HG03066 (cell line): ENCODE data around the gene VMA21.

Experiments used
- ATAC-seq: cut with Tn5 transposase; IDR thresholded peaks from one replicate; pipeline ENCODE4 v1.9.1; 2021; ENCODE audit warnings: low read depth; ENCODE audit not compliant: unreplicated experiment

VMA21 gene, protein sequence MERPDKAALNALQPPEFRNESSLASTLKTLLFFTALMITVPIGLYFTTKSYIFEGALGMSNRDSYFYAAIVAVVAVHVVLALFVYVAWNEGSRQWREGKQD

DNA sequence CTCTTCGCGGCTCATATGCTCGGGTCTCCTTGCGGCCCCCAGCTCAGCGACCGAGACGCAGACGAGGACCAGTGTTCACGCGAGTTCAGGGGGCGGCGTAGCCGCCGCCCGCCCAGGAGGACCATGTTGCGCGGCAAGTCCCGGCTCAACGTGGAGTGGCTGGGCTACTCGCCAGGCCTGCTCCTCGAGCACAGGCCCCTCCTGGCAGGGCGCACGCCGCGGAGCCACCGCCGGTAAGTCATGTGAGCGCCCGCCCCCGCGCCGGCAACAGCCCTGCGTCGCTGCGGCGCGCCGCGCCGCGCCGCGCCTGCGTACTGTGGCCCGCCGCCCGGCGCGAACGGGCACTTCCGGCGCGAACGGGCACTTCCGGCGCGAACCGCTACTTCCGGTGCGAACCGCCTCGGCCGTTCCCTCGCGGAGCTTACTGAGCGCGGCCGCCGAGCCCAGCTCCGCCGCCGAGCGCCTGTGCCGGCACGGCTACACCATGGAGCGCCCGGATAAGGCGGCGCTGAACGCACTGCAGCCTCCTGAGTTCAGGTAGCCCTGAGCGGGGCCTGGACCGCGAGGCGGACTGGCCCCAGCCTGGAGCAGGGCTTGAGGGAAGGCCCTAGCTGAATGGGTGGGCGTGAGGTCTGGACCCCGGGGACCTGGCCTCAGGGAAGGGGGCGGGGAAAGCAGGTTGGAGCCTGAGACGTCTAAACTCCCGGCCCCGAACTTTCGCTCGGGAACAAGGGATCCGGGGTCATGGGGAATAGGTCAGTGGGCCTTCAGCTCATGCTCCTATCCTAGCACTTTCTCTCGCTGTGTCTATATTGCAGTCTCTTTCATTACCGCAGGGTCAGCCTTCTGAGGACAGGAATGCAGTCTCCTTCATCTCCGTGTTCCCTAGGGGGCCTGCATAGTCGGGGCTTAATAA is at the start of gene VMA21:
Gene VMA21, plus strand, starts transcription at position 382 of the 916 bp plus-strand sequence. Its CDS starts 103 bp downstream, at position 485.
- ATAC-seq: peak; percentile 77

DNA sequence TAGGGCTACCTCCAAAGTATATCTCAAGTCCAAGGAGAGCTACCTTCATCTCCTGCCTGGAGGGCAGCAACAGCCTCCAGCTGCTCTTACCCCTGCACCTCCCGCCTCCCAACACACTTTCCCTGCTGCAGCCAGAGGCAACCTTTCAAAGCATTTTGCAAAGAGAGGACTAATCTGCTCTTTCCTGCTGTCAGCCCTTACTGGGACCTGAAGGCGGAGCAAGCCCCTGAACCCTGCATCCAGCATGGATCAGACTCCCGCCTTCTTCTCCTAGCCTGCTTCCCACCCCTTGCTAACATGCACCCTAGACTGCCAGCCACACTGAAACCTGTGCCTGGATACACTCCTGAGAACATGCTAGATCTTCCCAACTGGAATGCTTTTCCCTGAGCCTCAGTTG is 37.7 kb upstream of the VMA21 start:
- no peak for ATAC-seq

DNA sequence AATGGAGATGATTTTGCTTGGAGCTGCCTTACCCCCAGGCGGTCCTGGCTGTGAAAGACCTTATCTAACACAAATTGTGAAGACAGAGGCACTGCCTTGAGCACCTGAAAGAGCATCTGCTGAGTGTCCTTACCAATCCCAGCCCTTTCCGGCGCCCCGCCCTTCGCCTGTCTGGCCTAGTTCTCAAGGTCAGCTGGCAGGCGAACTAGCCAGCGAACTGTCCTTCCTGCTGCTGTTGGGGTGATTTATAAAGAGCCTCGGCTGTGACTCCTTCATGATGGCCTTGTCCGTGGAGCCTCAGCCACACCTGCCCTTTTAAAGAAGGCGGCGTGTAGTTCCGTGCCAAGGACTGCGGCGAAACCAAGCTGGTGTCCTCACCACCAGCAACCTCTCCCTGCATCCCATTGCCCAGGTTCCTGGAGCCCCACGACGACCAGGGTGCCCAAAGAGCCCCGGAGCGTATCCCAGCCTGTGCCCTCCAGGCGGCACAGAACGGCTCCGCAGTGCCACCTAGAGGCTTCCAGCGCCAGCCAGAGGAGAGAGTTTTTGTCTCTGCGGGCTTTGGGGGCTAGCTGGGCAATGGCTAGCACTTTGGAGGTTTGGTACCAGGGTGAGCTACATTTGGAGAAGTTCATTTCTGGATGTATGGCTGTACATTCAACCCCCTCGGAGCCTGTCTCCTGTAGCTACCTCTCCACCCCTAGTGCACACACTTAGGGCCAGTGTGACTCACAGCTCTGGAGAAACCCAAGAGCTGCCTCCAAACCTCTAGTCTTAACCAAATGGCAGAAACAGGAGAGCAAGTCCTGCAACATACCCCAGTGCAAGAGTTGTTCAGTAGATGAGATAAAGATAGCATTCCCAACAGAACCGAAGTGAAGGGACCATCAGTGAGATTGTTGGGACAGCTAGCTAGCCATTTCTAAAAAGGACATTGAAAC is 36.8 kb upstream of the VMA21 start:
- ATAC-seq: peak; percentile 71

DNA sequence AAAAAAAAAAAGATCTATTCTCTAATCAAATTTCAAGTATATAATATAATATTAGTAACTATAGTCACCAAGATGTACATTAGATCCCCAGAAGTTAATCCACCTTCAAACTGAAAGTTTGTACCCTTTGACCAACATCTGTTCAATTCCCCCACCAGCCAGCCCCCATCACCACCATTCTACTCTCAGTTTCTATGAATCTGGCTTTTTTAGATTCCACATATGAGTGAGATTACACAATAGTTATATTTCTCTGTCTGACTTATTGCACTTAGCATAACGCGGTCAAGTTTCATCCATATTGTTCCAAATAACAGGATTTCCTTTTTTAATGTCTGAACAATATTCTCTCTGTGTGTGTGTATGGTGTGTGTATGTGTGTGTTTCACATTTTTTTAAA is 33.7 kb upstream of the VMA21 start:
- no peak for ATAC-seq

DNA sequence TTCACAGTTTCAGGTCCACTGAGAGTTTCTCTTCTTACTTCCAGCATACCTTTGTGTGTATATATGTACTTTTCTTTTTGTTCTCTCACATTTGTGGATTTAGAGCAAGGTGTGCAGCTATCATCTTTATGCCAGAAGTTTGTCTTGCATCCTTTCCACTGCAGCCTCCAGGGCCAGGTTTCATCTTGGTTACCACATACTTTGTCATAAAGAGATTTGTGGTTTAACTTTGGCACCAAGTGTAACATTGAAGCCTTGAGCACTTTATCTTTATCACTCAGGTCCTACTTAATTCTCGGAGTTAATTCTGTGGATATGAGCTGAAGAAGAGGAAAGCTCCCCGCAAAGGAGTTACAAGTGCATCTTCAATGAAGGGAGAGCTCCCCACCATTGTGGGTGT is 31.4 kb upstream of the VMA21 start:
- ATAC-seq: no peak

DNA sequence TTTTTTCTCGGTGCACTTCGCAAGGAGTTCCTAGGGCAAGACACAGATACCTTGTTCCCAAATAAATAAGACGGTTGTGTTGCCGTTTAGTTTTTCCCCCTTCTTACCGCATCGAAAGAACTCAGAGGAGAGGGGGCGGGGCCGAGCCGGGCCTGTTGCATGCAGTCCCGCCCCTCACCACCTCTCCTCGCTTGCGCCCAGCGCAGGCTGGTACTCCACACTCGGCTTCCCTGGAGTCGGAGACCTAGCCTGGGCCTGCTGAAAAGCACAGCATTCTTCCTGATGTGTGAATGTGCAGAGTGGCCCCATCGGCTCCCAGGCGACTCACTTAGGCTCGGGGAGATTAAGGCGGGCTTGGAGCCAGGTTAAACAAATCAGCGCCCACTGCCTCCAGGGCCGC is 26.1 kb upstream of the VMA21 start:
- no peak for ATAC-seq

DNA sequence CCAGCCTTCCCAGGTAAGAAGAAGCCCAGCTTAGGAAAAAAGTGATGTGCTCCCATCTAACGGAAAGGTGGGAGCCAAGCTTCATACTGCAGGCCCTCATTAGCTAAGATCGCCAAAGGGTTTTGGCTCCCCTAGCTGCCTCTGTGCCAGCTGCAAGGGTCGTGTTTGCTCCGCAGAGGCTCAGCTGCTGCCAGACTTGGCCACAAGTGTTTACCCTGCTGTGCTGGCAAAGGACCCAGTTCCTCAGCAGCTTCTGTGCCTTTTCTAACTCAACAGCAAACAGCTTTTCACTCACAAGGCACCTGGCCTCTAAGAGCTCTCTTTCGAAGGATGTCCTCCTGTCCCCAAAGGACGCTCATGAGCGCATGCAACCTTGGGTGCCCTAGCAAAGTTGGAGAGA is 12.2 kb upstream of the VMA21 start:
- ATAC-seq: no peak

DNA sequence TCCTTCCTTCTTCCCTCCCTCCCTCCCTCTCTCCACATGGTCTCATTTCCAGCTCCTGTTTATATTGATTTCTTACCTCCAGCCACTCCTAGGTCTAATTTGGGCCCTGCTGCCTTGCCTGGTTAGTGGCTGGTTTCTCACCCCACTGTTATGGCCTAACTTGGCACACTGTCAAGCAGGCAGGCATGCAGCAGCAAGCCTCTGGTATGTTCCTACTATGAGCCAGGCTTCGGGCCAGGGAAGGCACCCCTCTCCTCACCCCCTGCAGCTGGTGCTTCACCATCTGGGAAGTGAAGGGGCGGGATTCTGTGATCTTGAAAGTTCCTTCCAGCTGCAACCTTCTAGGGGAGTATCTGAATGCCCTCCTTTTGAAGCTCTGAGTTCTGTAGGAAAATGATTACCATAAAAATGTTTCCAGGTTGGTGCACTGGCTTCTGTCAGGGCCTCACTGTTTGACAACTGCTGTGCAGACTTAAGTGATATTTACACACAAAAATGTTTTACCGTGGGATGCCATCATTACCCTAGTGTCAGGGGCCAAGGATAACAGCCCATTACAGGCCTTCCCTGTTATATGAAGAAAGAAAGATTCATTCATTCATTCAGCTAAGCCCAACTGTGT is 10.1 kb upstream of the VMA21 start:
- ATAC-seq: no peak

DNA sequence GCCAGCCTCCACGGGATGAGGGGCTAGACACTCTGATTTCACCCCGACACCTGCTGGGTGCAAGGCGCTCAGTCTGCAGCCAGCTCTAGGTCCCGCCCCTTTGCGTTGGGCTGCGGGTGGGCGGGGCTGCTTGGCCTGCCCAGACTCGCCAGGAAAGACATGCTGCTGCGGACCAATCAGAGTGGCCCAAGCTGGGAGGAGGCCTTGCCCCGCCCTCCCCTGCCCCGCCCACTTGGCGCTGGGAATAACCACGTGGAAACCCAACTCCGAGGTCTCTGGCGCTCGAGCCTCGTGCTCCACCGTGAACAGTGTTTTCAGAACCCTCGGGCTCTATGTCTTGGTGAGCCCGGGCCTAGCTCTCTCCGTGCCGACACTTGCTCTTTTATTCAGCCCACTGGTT is 5.3 kb upstream of the VMA21 start:
- no peak for ATAC-seq

DNA sequence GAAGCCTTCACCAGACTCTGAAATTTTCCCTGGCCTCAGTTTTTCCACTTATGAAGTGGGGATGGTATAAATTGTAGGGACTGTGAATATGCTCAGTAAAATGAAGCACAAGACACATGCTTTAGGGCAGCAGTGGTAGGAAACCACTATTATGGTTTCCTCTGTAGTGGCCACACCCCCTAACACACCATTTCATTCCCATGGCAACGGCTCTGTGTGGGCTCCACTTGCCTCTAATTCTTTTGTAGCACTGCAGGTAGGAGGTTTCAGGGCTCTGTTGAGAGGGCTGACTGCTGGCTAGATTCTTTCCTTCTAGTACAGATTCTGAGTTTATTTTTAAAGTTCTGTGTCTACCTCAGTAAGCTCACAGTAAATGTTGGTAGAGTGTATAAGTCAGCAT is 3.5 kb upstream of the VMA21 start:
- no peak for ATAC-seq

DNA sequence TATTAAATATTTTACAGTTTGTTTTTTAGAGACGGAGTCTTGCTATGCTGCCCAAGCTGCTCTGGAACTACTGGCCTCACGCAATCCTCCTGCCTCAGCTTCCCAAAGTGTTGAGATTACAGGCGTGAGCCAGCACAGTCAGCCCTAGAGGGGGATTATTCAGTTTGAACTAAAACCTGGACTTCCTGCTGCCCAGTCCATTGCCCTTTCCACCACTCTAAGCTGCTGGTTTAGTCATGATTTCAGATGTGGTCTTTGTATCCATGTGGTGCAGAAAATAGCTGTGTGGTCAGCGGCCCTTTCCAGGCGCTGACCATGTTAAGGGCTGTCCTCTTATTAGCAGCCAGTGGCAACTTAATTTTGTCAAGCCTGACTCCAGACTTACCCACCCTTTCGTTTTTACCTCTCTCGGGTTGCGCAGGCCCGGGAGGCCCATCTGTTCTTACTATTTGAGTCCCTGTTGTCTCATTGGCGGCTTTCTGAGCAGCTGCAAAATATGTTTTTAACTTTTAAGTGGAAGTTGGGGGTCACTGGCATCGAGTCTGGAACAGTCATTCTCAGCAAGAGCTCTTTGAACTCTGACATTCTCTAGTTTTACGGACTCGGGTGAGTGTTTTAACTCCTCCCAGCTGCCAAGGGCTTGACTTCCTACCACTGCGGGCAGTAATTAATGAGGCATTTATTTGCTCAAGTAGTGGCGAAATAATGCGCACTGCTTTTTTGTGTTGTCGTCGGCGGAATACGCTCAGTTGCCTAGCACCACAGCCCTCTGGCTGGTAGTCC is 773 bp upstream of the VMA21 start:
- peak; percentile 23 for ATAC-seq

DNA sequence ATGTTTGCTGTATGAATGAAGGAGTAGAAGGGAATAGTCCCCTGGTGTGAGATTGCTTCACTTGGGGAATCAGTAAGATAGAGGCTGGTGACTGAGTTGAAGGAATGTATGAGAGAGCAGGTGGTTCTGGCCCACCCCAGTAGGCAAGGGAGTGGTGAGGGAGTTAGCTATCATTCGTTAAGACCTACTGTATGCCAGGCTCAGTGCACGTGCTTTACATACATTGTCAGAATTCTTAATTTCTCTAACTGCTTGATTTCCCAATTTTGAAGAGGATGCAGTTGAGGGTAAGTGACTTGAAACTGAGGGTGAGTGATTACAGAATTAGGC is 700 bp downstream of the VMA21 start:
- ATAC-seq: no peak

DNA sequence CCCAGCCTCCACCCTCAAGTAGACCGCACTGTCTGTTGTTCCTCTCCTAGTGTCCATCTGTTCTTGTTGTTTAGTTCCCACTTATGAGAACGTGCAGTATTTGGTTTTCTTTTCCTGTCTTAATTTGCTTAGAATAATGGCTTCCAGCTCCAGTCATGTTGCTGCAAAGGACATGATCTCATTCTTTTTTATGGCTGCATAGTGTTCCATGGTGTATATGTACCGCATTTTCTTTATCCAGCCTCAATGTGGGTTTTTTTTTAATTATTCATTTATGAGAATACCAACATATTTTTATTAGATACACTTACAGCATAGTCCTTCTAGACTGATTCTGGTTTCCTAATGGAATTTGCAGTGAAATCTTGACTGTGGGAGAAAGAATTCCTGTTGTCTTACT is 1.3 kb downstream of the VMA21 start:
- no peak for ATAC-seq

DNA sequence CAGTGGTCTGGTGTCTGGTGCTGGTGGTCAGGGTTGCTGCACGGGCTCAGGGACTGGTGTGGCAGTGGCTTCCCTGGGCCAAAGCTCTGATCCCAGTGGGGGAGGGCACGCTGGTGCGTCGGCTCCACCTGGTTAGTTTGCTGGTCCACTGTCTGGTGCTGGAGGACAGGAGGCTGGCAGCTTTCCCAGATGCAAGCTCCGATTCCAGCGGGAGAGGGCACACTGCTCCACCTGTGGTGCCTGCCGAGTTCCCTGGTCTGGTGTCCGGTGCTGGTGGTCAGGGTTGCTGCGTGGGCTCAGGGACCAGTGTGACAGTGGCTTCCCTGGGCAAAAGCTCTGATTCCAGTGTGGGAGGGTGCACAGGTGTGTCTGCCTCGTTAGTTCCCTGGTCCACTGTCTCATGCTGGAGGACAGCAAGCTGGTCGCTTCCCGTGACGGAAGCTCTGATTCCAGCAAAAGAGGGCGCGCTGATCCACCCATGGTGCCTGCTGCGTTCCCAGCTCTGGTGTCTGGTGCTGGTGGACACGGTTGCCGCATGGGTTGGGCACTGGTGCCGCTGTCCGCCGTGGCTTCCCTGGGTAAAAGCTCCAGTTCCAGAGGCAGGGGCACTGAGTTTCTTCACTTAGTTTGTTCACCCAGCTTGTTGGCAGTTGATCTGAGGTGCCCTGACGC is 5.8 kb downstream of the VMA21 start:
- no peak for ATAC-seq

DNA sequence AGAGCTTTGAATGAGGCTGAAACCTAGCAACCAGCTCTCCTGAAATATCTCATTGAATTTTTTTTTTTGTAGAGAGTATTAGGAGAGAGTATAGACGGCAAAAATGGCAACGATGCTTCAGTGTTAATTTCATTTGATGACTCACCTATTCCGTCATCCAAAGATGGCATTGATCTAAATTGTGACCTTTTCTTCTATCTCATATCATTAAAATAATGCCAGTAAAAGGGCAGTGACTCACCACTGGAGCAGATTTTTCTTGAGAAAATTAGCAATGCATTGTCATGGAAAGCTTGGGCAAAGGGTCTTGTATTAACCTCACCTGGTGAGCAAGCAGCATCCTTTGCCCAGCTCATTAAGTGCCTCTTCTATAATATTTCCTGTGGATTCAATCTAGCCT is 19.6 kb downstream of the VMA21 start:
- ATAC-seq: no peak

DNA sequence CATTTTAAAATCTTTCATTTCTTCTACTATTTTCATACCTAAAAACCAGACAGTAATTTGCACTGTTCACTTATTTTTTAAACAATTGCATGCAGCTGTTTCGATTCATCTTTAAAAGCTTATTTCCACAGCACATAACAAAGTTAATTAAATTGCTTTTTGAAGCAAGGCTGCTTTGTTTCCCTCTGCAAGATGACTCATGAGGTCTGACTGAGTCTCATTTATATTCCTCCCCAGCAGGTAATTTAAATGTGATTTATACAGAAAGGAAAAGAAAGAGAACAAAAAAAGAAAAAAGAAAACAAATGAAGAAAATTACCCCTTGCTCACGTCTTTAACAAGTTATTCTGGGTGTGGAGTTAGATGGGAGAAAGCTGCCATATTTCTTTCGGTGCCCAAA is 22.8 kb downstream of the VMA21 start:
- ATAC-seq: no peak

DNA sequence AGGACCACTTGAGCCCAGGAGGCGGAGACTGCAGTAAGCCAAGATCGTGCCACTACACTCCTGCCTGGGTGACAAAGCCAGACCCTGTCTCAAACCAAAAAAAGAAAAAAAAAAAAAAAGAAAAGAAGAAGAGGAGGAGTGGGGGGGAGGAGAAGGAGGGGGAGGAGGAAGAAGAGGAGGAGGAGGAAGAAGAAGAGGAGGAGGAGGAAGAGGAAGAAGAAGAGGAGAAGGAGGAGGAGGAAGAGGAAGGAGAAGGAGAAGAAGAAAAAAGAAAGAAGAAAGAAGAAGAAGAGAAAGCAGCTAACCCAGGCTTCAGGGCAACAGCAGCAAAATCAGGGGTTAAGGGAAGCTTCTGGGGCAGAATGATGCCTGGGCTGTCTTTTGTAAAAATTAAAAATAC is 27.5 kb downstream of the VMA21 start:
- ATAC-seq: no peak

DNA sequence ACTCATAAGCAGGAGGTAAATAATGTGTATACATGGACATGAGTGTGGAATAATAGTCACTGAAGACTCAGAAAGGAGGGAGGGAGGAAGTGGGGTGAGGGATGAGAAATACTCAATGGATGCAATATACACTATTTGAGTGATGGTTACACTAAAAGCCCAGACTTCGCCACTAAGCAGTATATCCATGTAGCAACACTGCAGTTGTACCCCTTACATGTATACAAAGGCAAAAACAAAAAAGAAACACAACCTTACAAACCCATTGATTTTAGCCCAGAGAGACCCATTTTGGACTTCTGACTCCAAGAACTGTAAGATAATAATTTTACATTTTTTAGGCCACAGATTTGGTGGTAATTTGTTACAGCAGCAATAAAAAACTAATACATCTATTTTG is 51.5 kb downstream of the VMA21 start:
- ATAC-seq: no peak

DNA sequence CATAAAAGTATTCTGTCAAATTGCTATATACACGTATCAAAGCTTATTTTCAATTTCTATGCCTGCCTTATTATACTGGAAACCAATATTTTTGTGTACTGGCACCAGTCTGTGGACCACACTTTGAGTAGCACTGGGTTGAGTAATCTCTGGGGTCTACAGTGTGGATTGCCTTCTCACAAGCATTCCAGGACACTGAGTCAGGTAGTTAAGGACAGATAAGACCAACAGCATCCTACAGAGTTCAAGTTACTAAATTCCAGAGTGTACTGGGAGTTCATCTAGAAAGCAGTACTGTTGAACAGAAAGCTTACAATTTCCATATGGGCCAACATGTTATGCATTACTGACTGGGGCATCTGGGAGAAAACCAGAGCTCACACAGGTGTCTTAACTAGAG is 61.8 kb downstream of the VMA21 start:
- no peak for ATAC-seq
